Osteoblast (primary cell): ENCODE data around the gene ABCB9. TPM values are rescaled to one million over a fixed set of nuclear protein-coding genes. Genes with fewer than 3 reads are reported as not detected.

ENCODE experiments used
- DNase-seq: peaks from one replicate; pipeline ENCODE4 v3.0.0; 2011; ENCODE audit warnings: low spot score, mixed read lengths; ENCODE audit not compliant: insufficient read length; ENCODE audit errors: missing footprints
- H2AFZ ChIP-seq: 2 replicates; pipeline ENCODE4 v1.6.0; 2011; ENCODE audit warnings: mild to moderate bottlenecking, low read length
- H3K27ac ChIP-seq: 2 replicates; pipeline ENCODE4 v1.5.1; 2011; ENCODE audit warnings: mild to moderate bottlenecking, low read depth, low read length, moderate library complexity
- H3K27me3 ChIP-seq: 2 replicates; pipeline ENCODE4 v1.6.0; 2012; ENCODE audit warnings: mild to moderate bottlenecking, control low read depth, inconsistent platforms, low read length, moderate library complexity; ENCODE audit not compliant: insufficient read depth
- H3K36me3 ChIP-seq: 2 replicates; pipeline ENCODE4 v1.5.1; 2011; ENCODE audit warnings: mild to moderate bottlenecking, low read length, control low read depth, moderate library complexity; ENCODE audit not compliant: insufficient read depth
- H3K4me1 ChIP-seq: 2 replicates; pipeline ENCODE4 v1.5.1; 2011; ENCODE audit warnings: mild to moderate bottlenecking, low read length, control low read depth, moderate library complexity; ENCODE audit not compliant: insufficient read depth
- H3K4me2 ChIP-seq: 2 replicates; pipeline ENCODE4 v1.6.0; 2011; ENCODE audit warnings: mild to moderate bottlenecking, low read length; ENCODE audit not compliant: insufficient read depth
- H3K4me3 ChIP-seq: fragments of 200-600 bp; sonication (generic); 3 replicates; pipeline ENCODE4 v1.5.1; 2012; ENCODE audit warnings: mild to moderate bottlenecking, low read length, inconsistent platforms; ENCODE audit not compliant: insufficient read depth
- H3K79me2 ChIP-seq: 2 replicates; pipeline ENCODE4 v1.6.0; 2012; ENCODE audit warnings: mild to moderate bottlenecking, low read length, control low read depth, inconsistent platforms; ENCODE audit not compliant: insufficient read depth
- H3K9me3 ChIP-seq: 2 replicates; pipeline ENCODE4 v1.5.1; 2011; ENCODE audit warnings: low read depth, low read length, control low read depth
- H4K20me1 ChIP-seq: 2 replicates; pipeline ENCODE4 v1.6.0; 2012; ENCODE audit warnings: mild to moderate bottlenecking, low read length, control low read depth; ENCODE audit not compliant: insufficient read depth
- total RNA-seq: library from RNA; depleted of rRNA; stranded (reverse); fragments of >200 nt; gene quantifications from 2 replicates; pipeline ENCODE4 v1.2.3, GENCODE V29; 2012
- TF ChIP-seq, protein P1 (sequence below): IDR thresholded peaks from 2 replicates; pipeline ENCODE4 v1.5.1; 2011; ENCODE audit warnings: mild to moderate bottlenecking, low read depth, low read length, moderate library complexity; ENCODE audit errors: extremely low read depth

Gene ABCB9
- total RNA-seq, 1 donor = 11.9 TPM

DNA sequence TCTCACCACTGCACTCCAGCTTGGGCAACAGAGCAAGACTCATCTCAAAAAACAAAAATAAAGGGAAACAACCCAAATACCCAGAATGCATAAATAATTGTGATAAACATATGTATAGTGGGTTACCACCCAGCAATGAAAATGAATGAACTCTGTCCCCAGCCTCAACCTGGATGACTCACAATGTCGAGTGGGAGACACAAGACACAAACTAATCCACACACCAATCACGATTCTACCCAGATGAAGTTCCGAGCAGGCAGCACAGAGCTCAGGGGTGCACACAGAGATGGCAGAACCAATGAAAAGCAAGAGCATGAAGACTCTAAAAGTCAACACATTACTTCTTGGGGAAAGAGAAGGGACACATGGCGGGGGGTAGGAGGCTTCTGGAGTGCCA is 27.1 kb downstream of the ABCB9 start:
- Histone ChIP-seq H2AFZ (no peak overlapping the region), H3K79me2 (no peaks in the 10 kb centered on the region), H3K4me1 (peaks cover under 1% of the 10 kb centered on the region), H3K27me3 (no peaks in the 10 kb centered on the region), H4K20me1 (no peaks in the 10 kb centered on the region), H3K4me3 (no peak overlapping the region), H3K27ac (no peak overlapping the region), H3K36me3 (peaks cover 12% of the 10 kb centered on the region), H3K4me2 (no peak overlapping the region), H3K9me3 (no peaks in the 10 kb centered on the region)
- peak; percentile 23 for DNase-seq
- TF ChIP-seq, protein P1, sequence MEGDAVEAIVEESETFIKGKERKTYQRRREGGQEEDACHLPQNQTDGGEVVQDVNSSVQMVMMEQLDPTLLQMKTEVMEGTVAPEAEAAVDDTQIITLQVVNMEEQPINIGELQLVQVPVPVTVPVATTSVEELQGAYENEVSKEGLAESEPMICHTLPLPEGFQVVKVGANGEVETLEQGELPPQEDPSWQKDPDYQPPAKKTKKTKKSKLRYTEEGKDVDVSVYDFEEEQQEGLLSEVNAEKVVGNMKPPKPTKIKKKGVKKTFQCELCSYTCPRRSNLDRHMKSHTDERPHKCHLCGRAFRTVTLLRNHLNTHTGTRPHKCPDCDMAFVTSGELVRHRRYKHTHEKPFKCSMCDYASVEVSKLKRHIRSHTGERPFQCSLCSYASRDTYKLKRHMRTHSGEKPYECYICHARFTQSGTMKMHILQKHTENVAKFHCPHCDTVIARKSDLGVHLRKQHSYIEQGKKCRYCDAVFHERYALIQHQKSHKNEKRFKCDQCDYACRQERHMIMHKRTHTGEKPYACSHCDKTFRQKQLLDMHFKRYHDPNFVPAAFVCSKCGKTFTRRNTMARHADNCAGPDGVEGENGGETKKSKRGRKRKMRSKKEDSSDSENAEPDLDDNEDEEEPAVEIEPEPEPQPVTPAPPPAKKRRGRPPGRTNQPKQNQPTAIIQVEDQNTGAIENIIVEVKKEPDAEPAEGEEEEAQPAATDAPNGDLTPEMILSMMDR = no peak

DNA sequence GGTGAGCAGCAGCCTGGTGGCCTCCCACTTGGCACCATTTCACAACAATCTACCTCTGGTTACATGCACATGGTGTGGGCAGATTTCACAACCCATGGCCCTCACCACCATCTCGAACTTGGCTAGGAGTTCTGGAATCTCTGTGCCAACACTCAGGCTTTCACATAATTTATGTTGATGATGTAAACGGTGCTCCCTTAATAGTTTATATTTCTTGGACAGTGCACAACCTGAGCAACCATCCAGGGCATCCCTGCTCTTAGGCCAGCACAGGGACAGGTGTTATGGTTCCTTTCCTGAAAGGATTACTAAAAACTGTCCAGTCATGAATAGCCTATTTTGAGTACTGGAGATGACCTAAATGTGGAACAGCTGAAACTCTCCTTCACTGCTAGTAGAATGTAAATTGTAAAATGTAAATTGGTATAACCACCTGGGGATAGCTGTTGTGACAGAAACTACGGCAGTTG is 28.6 kb downstream of the ABCB9 start:
- no peak overlapping the region for H3K4me3 ChIP-seq
- no peak overlapping the region for H3K27ac ChIP-seq
- peaks cover 17% of the 10 kb centered on the region for H3K36me3 ChIP-seq
- H3K9me3 ChIP-seq = no peaks in the 10 kb centered on the region
- H4K20me1 ChIP-seq = no peaks in the 10 kb centered on the region
- no peaks in the 10 kb centered on the region for H3K79me2 ChIP-seq
- no peaks in the 10 kb centered on the region for H3K4me1 ChIP-seq
- TF ChIP-seq, protein P1 = no peak
- no peak overlapping the region for H3K4me2 ChIP-seq
- no peak overlapping the region for H2AFZ ChIP-seq
- H3K27me3 ChIP-seq = no peaks in the 10 kb centered on the region
- DNase-seq = peak; percentile 65

DNA sequence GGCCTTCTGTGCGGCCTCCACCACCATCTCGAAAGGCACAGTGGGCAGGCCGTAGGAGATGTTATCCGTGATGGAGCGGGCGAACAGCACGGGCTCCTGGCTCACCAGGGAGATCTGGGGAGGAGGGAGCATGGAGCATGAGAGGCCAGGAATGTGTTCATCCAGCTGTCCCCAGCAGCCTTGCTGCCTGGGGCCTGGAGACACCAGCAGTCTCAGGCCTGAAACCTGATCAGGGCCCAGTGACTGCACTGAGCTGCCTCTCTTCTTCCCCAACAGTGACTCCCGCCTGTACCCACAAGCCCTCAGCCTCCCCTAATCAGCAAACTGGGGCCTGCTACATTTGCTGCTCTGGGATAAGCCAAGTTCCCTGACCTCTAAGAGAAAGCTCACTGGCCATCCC is 30.9 kb downstream of the ABCB9 start:
- H3K9me3 ChIP-seq = no peaks in the 10 kb centered on the region
- no peaks in the 10 kb centered on the region for H3K27me3 ChIP-seq
- H4K20me1 ChIP-seq = no peaks in the 10 kb centered on the region
- H2AFZ ChIP-seq = no peak overlapping the region
- H3K79me2 ChIP-seq = no peaks in the 10 kb centered on the region
- H3K36me3 ChIP-seq = peaks cover 20% of the 10 kb centered on the region
- H3K4me2 ChIP-seq = no peak overlapping the region
- H3K4me1 ChIP-seq = no peaks in the 10 kb centered on the region
- H3K27ac ChIP-seq = no peak overlapping the region
- TF ChIP-seq, protein P1 = no peak
- no peak overlapping the region for H3K4me3 ChIP-seq
- no peak for DNase-seq

DNA sequence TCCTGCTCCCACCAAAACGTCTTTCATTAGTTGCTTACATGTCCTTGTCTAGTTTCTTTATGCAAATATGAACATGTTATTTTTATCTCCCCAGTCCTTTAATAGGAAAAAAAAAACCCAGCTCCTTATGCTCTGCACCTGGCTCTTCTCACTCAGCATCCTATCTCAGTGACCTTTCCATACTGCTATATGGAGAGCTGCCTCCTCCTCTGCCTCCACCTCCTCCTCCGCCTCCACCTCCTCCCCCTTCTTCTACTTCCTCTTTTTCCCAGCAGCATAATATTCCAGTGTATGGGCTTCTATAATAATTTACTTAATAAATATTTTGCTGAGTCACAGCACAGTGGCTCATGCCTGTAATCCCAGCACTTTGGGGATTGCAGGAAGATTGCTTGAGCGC is 31.5 kb downstream of the ABCB9 start:
- no peaks in the 10 kb centered on the region for H4K20me1 ChIP-seq
- H3K4me1 ChIP-seq = no peaks in the 10 kb centered on the region
- no peaks in the 10 kb centered on the region for H3K79me2 ChIP-seq
- no peaks in the 10 kb centered on the region for H3K9me3 ChIP-seq
- peaks cover 17% of the 10 kb centered on the region for H3K36me3 ChIP-seq
- H3K27ac ChIP-seq = no peak overlapping the region
- DNase-seq = no peak
- no peak overlapping the region for H2AFZ ChIP-seq
- H3K4me2 ChIP-seq = no peak overlapping the region
- H3K4me3 ChIP-seq = no peak overlapping the region
- TF ChIP-seq, protein P1 = no peak
- no peaks in the 10 kb centered on the region for H3K27me3 ChIP-seq
